Ishikawa (cell line): Measurements from ENCODE around the gene SLC8A1.
A peak's percentile ranks its signal among the peaks of the same experiment; 100 is the strongest.

Experiments used
- CEBPB ChIP-seq: IDR thresholded peaks from 2 replicates; pipeline ENCODE4 v1.6.1; 2012
- CREB1 ChIP-seq: IDR thresholded peaks from 2 replicates; pipeline ENCODE4 v1.6.1; 2012; ENCODE audit warnings: low read depth
- EGR1 ChIP-seq: IDR thresholded peaks from 2 replicates; pipeline ENCODE4 v1.6.1; 2012
- EP300 ChIP-seq: IDR thresholded peaks from 2 replicates; pipeline ENCODE4 v1.6.1; 2012; ENCODE audit warnings: borderline replicate concordance
- FOXM1 ChIP-seq: IDR thresholded peaks from 2 replicates; pipeline ENCODE4 v1.6.1; 2012; ENCODE audit warnings: low read depth, borderline replicate concordance
- MAX ChIP-seq: IDR thresholded peaks from 2 replicates; pipeline ENCODE4 v1.6.1; 2012
- NFIC ChIP-seq: IDR thresholded peaks from 2 replicates; pipeline ENCODE4 v1.6.1; 2012
- RAD21 ChIP-seq: IDR thresholded peaks from 2 replicates; pipeline ENCODE4 v1.6.1; 2012; ENCODE audit warnings: low read depth
- REST ChIP-seq: IDR thresholded peaks from 2 replicates; pipeline ENCODE4 v1.6.1; 2012; ENCODE audit warnings: low read depth, mild to moderate bottlenecking
- TAF1 ChIP-seq: IDR thresholded peaks from 2 replicates; pipeline ENCODE4 v1.6.1; 2012; ENCODE audit warnings: low read depth, mild to moderate bottlenecking
- TCF12 ChIP-seq: IDR thresholded peaks from 2 replicates; pipeline ENCODE4 v1.6.1; 2012; ENCODE audit warnings: low read depth
- TEAD4 ChIP-seq: IDR thresholded peaks from 2 replicates; pipeline ENCODE4 v1.6.1; 2012
- USF1 ChIP-seq: IDR thresholded peaks from 2 replicates; pipeline ENCODE4 v1.6.1; 2012
- YY1 ChIP-seq: IDR thresholded peaks from 2 replicates; pipeline ENCODE4 v1.6.1; 2012; ENCODE audit warnings: low read depth
- ZBTB7A ChIP-seq: IDR thresholded peaks from 2 replicates; pipeline ENCODE4 v1.6.1; 2012; ENCODE audit warnings: low read depth

The SLC8A1 gene

GRCh38 chr2:40220177-40220925, 231.5 kb downstream of the SLC8A1 start:
- TF ChIP-seq TAF1, result no peak
- TF ChIP-seq USF1, result no peak
- TF ChIP-seq REST, result no peak
- no peak for TF ChIP-seq CREB1
- no peak for TF ChIP-seq ZBTB7A
- TF ChIP-seq RAD21, result no peak
- no peak for TF ChIP-seq YY1
- TF ChIP-seq EP300, result no peak
- no peak for TF ChIP-seq TCF12
- no peak for TF ChIP-seq NFIC
- no peak for TF ChIP-seq CEBPB

DNA sequence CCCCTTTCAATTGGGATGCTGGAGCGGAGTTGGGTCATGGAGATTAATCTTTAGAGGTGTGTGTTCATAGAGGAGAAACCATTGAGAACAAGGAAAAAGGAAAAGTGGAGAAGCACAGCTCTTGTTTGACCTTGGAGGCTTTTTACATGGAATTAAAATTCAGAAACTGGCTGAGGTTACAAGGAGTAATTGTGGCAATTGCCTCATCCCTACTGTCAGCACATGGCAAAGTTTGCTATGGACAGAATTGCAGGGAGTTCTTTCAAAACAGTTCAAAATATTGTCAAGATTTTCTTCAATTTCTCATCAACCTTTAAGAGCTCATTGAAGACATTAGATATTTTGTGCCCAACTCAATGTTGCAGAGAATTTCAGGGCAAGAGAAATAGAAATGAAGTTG, 232.7 kb downstream of the SLC8A1 start:
- TF ChIP-seq CEBPB (no peak), CREB1 (no peak), EP300 (no peak), TEAD4 (no peak), TCF12 (no peak), REST (no peak), TAF1 (no peak), MAX (no peak)

- no peak for TF ChIP-seq NFIC
- no peak for TF ChIP-seq EP300
- TF ChIP-seq CEBPB, result no peak
These were observed 233.2 kb downstream of the SLC8A1 start for GRCh38 chr2:40218679-40219078.

- TF ChIP-seq YY1, result no peak
These were observed 238.3 kb downstream of the SLC8A1 start for GRCh38 chr2:40213619-40214018.

DNA sequence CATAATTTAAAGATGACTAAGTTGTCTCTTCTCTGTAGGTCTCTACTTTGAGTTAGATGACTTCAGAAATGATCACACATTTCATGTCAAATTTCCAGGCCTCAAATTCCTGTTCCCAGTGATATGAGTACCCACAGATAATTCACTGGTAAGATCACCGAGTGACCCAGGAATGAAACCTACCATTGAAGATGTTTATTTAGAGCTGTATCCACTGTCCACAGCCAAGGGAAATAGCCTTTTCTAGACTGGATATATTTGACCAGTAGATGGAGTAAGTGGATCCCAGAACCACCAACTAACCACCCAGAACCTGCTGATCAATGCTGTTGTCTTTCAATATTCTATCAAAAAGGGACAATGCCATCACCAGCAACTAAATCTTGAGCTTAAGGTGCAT, 238.8 kb downstream of the SLC8A1 start:
- TF ChIP-seq TCF12, result no peak
- peak; percentile 20; the same call in 1 of the 2 replicates for TF ChIP-seq RAD21
- TF ChIP-seq USF1, result no peak
- no peak for TF ChIP-seq CREB1

DNA sequence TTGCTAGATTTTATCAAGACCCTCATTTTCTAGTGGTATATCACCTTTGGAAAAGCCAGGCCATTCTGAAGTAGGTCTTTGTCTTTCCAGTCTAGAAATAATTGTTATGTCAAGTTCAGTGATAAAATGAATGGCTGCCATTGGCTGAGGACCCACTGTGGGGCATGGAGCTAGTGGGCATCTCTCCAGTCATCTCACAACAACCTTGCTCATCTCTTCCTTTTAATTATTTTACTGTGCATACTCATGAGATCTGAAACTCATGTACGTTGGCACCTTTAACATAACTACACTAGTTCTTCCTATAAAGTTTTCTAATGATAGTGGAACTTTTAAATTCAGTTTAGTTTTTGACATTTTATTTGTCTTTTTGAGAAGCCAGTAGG, 240.9 kb downstream of the SLC8A1 start:
- TF ChIP-seq TAF1, result no peak
- TF ChIP-seq TEAD4, result no peak
- no peak for TF ChIP-seq CREB1
- TF ChIP-seq FOXM1, result no peak
- TF ChIP-seq EGR1, result no peak
- no peak for TF ChIP-seq EP300
- TF ChIP-seq RAD21, result no peak
- TF ChIP-seq YY1, result no peak
- TF ChIP-seq REST, result no peak
- no peak for TF ChIP-seq TCF12
- TF ChIP-seq ZBTB7A, result no peak
- no peak for TF ChIP-seq USF1
- TF ChIP-seq NFIC, result no peak
